BJ (cell line): ENCODE data around the gene SPEM1. TPM values are rescaled to one million over a fixed set of nuclear protein-coding genes. Genes with fewer than 3 reads are reported as not detected.

Experiments
- CTCF ChIA-PET: fragments of 350-600 bp; formaldehyde crosslinking; extraction: SDS; loops from one replicate; lab custom pipeline; 2021; ENCODE audit warnings: antibody characterized with exemption, inconsistent platforms; lab: Yijun Ruan, JAX
- POLR2A ChIA-PET: fragments of 300-600 bp; sonication (Branson Sonifier 250); formaldehyde crosslinking; extraction: SDS; loops from one replicate; lab custom pipeline; 2021; ENCODE audit warnings: antibody characterized with exemption; lab: Charles Lee
- DNase-seq: peaks from one replicate; pipeline ENCODE4 v3.0.0-alpha.2; 2011; ENCODE audit warnings: low read depth
- H3K27me3 ChIP-seq: 2 replicates; pipeline ENCODE4 v1.6.0; 2011; ENCODE audit warnings: low read length; ENCODE audit not compliant: control insufficient read depth, insufficient read depth
- H3K36me3 ChIP-seq: 2 replicates; pipeline ENCODE4 v1.5.1; 2011; ENCODE audit warnings: low read length; ENCODE audit not compliant: control insufficient read depth, insufficient read depth
- H3K4me3 ChIP-seq: 2 replicates; pipeline ENCODE4 v1.5.1; 2011; ENCODE audit warnings: low read depth, mild to moderate bottlenecking, control low read depth, low read length
- polyA plus RNA-seq: library from polyadenylated mRNA; depleted of rRNA; stranded (reverse); fragments of >200 nt; gene quantifications from 2 replicates; pipeline ENCODE4 v1.2.3, GENCODE V29; 2011
- TF ChIP-seq, protein P1 (sequence below): IDR thresholded peaks from 2 replicates; pipeline ENCODE4 v1.5.1; 2011; ENCODE audit warnings: low read depth, mild to moderate bottlenecking, control low read depth, inconsistent platforms, low read length, moderate library complexity; ENCODE audit not compliant: insufficient read depth

The SPEM1 gene
- polyA plus RNA-seq, 1 experiment = not detected

- CTCF ChIA-PET = interaction anchor here (0.9 to 1.6 kb wide), 4 partner anchors 10 to 146 kb away, joined by 3 to 4 read pairs (median 3); partner anchors contain the start of gene SOX15
- H3K4me3 ChIP-seq = no peak overlapping the region
Observed at GRCh38 chr17:7443499-7444485, 23.7 kb downstream of the SPEM1 start.

GRCh38 chr17:7444682-7445618 is 24.8 kb downstream of the SPEM1 start, which contains the start of gene CHRNB1:
Gene CHRNB1, plus strand, starts transcription at chr17:7445061. Its CDS starts 67 bp downstream, at chr17:7445128.
- ChIA-PET CTCF (interaction anchor here (0.6 to 1.0 kb wide), 3 partner anchors 15 to 33 kb away, joined by 3 to 4 read pairs (median 4); no protein-coding TSS in a partner anchor), POLR2A (interaction anchor here (0.8 kb wide), 1 partner anchor 40 kb away, joined by 7 read pairs; the partner anchor contains the start of gene POLR2A)
- Histone ChIP-seq H3K36me3 (no peaks in the 10 kb centered on the region), H3K27me3 (peaks cover 26% of the 10 kb centered on the region), H3K4me3 (peak within 1 kb of the TSS; percentile 33)
- TF ChIP-seq, protein P1, sequence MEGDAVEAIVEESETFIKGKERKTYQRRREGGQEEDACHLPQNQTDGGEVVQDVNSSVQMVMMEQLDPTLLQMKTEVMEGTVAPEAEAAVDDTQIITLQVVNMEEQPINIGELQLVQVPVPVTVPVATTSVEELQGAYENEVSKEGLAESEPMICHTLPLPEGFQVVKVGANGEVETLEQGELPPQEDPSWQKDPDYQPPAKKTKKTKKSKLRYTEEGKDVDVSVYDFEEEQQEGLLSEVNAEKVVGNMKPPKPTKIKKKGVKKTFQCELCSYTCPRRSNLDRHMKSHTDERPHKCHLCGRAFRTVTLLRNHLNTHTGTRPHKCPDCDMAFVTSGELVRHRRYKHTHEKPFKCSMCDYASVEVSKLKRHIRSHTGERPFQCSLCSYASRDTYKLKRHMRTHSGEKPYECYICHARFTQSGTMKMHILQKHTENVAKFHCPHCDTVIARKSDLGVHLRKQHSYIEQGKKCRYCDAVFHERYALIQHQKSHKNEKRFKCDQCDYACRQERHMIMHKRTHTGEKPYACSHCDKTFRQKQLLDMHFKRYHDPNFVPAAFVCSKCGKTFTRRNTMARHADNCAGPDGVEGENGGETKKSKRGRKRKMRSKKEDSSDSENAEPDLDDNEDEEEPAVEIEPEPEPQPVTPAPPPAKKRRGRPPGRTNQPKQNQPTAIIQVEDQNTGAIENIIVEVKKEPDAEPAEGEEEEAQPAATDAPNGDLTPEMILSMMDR = no peak; the same call in 1 of the 2 replicates
- no peak for DNase-seq

More at GRCh38 chr17:7443499-7444485, 23.7 kb downstream of the SPEM1 start:
- DNase-seq = no peak
- Histone ChIP-seq H3K36me3 (no peaks in the 10 kb centered on the region), H3K27me3 (peaks cover 32% of the 10 kb centered on the region)
- TF ChIP-seq, protein P1 = no peak
- POLR2A ChIA-PET = no interaction called here

GRCh38 chr17:7445619-7445968 is 25.5 kb downstream of the SPEM1 start:
- no peaks in the 10 kb centered on the region for H3K36me3 ChIP-seq
- peak overlapping the region; percentile 33 for H3K4me3 ChIP-seq
- CTCF ChIA-PET = interaction anchor here (0.9 kb wide), 1 partner anchor 31 kb away, joined by 3 read pairs; no protein-coding TSS in a partner anchor
- H3K27me3 ChIP-seq = peaks cover 22% of the 10 kb centered on the region
- POLR2A ChIA-PET = interaction anchor here (0.8 kb wide), 1 partner anchor 39 kb away, joined by 7 read pairs; the partner anchor contains the start of gene POLR2A
- TF ChIP-seq, protein P1 = no peak
- DNase-seq = no peak

DNA sequence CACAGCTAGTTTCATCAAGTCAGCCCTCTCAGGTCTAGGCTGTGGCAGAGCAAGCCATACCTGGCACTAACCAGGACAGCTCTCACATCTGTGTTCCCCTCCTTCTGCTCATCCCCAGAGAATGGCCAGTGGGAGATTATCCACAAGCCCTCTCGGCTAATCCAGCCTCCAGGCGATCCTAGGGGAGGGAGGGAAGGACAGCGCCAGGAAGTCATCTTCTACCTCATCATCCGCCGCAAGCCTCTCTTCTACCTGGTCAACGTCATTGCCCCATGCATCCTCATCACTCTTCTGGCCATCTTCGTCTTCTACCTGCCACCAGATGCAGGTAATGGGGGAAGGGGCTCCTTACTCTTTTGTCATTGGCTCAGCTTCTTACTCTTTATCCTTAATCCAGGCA is 28.3 kb downstream of the SPEM1 start:
- no peaks in the 10 kb centered on the region for H3K36me3 ChIP-seq
- ChIA-PET POLR2A (no interaction called here), CTCF (interaction anchor here (1.1 kb wide), 1 partner anchor 19 kb away, joined by 3 read pairs; no protein-coding TSS in a partner anchor)
- TF ChIP-seq, protein P1 = no peak
- no peak for DNase-seq
- H3K4me3 ChIP-seq = no peak overlapping the region
- H3K27me3 ChIP-seq = peaks cover 15% of the 10 kb centered on the region
